ENCODE results near the gene SMIM13. TPM values are rescaled to one million over a fixed set of nuclear protein-coding genes. Genes with fewer than 3 reads are reported as not detected.
A peak's percentile ranks its signal among the peaks of the same experiment; 100 is the strongest.

SMIM13 gene
- total RNA-seq, 2 experiments from 2014 or later: 3.0 to 4.6 TPM

GRCh38 chr6:11153447-11153846 lies 59.8 kb downstream of the SMIM13 start:
- peaks cover 0 to 2% of the 10 kb centered on the region in 2 experiments for H3K27me3 ChIP-seq (ENCODE audit: control insufficient read depth in 1 of 2, insufficient read depth in 2 of 2, low read length in 2 of 2)
- peak overlapping the region; percentile 88 for H3K4me3 Mint-ChIP-seq
- no peaks in the 10 kb centered on the region for H3K9me3 ChIP-seq (ENCODE audit: control insufficient read depth in 1 of 2, insufficient read depth in 1 of 2, low read length in 2 of 2)
- ChIA-PET CTCF (interaction anchor here (2.0 kb wide), 1 partner anchor 9 kb away, joined by 4 read pairs; no protein-coding TSS in a partner anchor), POLR2A (no interaction called here)
- H3K36me3 Mint-ChIP-seq (ENCODE audit: low read depth): no peaks in the 10 kb centered on the region
- TF ChIP-seq CTCF (IDR thresholded peaks at IDR 0.05): no peak
- no peak overlapping the region for H3K27ac Mint-ChIP-seq
- H3K4me1 ChIP-seq (ENCODE audit: insufficient read depth, low read length): no peaks in the 10 kb centered on the region
- ATAC-seq (ENCODE audit: poor library complexity): no peak
- peak overlapping the region; percentile 36 for H3K4me3 ChIP-seq (ENCODE audit: low read length)
- H3K4me1 Mint-ChIP-seq (ENCODE audit: low read depth): peaks cover 7% of the 10 kb centered on the region
- peaks cover 14% of the 10 kb centered on the region for H3K27me3 Mint-ChIP-seq
- H3K27ac ChIP-seq (ENCODE audit: low read depth in 1 of 2, low read length in 2 of 2): no peak overlapping the region
- H3K9me3 Mint-ChIP-seq: no peaks in the 10 kb centered on the region
- intact Hi-C loops (cut with DNase I, micrococcal nuclease): no loop called here
- no peak for DNase-seq
- no peaks in the 10 kb centered on the region for H3K36me3 ChIP-seq (ENCODE audit: insufficient read depth, low read length)

GRCh38 chr6:11155589-11155988 lies 62.0 kb downstream of the SMIM13 start:
- POLR2A ChIA-PET: no interaction called here
- Mint-ChIP-seq H3K27ac (no peak overlapping the region), H3K9me3 (no peaks in the 10 kb centered on the region), H3K4me1 (ENCODE audit: low read depth) (peaks cover 7% of the 10 kb centered on the region), H3K4me3 (no peak overlapping the region), H3K36me3 (ENCODE audit: low read depth) (no peaks in the 10 kb centered on the region), H3K27me3 (peaks cover 14% of the 10 kb centered on the region)
- H3K27me3 ChIP-seq (ENCODE audit: control insufficient read depth in 1 of 2, insufficient read depth in 2 of 2, low read length in 2 of 2): peaks cover 0 to 2% of the 10 kb centered on the region in 2 experiments
- ATAC-seq (ENCODE audit: poor library complexity): no peak
- no peak for DNase-seq
- no peaks in the 10 kb centered on the region for H3K4me1 ChIP-seq (ENCODE audit: insufficient read depth, low read length)
- no peaks in the 10 kb centered on the region for H3K36me3 ChIP-seq (ENCODE audit: insufficient read depth, low read length)
- intact Hi-C loops (cut with DNase I, micrococcal nuclease): no loop called here
- CTCF ChIA-PET: no interaction called here
- no peak overlapping the region for H3K4me3 ChIP-seq (ENCODE audit: low read length)
- no peak for TF ChIP-seq CTCF (IDR thresholded peaks at IDR 0.05)
- no peak overlapping the region for H3K27ac ChIP-seq (ENCODE audit: low read depth in 1 of 2, low read length in 2 of 2)
- H3K9me3 ChIP-seq (ENCODE audit: control insufficient read depth in 1 of 2, insufficient read depth in 1 of 2, low read length in 2 of 2): no peaks in the 10 kb centered on the region

- peaks cover 4% of the 10 kb centered on the region for H3K27me3 Mint-ChIP-seq
- Histone ChIP-seq H3K27me3 (ENCODE audit: control insufficient read depth in 1 of 2, insufficient read depth in 2 of 2, low read length in 2 of 2) (no peaks in the 10 kb centered on the region), H3K4me3 (ENCODE audit: low read length) (no peak overlapping the region), H3K4me1 (ENCODE audit: insufficient read depth, low read length) (no peaks in the 10 kb centered on the region), H3K36me3 (ENCODE audit: insufficient read depth, low read length) (no peaks in the 10 kb centered on the region), H3K27ac (ENCODE audit: low read depth in 1 of 2, low read length in 2 of 2) (no peak overlapping the region), H3K9me3 (ENCODE audit: control insufficient read depth in 1 of 2, insufficient read depth in 1 of 2, low read length in 2 of 2) (no peaks in the 10 kb centered on the region)
- H3K4me1 Mint-ChIP-seq (ENCODE audit: low read depth): no peaks in the 10 kb centered on the region
- no peak overlapping the region for H3K4me3 Mint-ChIP-seq
- no peaks in the 10 kb centered on the region for H3K9me3 Mint-ChIP-seq
- no peak for DNase-seq
- no peak for ATAC-seq (ENCODE audit: poor library complexity)
- intact Hi-C loops (cut with DNase I, micrococcal nuclease): no loop called here
- H3K27ac Mint-ChIP-seq: no peak overlapping the region
- H3K36me3 Mint-ChIP-seq (ENCODE audit: low read depth): no peaks in the 10 kb centered on the region
- CTCF ChIA-PET: no interaction called here
- POLR2A ChIA-PET: no interaction called here
- no peak for TF ChIP-seq CTCF (IDR thresholded peaks at IDR 0.05)
Measured at GRCh38 chr6:11160199-11160598, 66.6 kb downstream of the SMIM13 start.
